H9 (cell line): ENCODE data around the gene SLC12A4. TPM values are rescaled to one million over a fixed set of nuclear protein-coding genes. Genes with fewer than 3 reads are reported as not detected.

Experiments used
- DNase-seq: peaks from one replicate; pipeline ENCODE4 v3.0.0-alpha.2; 2017
- H2AFZ ChIP-seq: one replicate; pipeline ENCODE4 v1.6.1; 2013; ENCODE audit warnings: mild to moderate bottlenecking, low read length, control low read depth, moderate library complexity
- H2AK5ac ChIP-seq: 2 replicates; pipeline ENCODE4 v1.6.1; 2013; ENCODE audit warnings: low read length, control low read depth, mixed read lengths; ENCODE audit not compliant: insufficient read length
- H2BK120ac ChIP-seq: one replicate; pipeline ENCODE4 v1.6.1; 2013; ENCODE audit warnings: low read depth, mild to moderate bottlenecking, low read length, control low read depth, inconsistent platforms; ENCODE audit not compliant: poor library complexity, severe bottlenecking
- H2BK12ac ChIP-seq: 2 replicates; pipeline ENCODE4 v1.6.1; 2013; ENCODE audit warnings: low read length, control low read depth, mixed read lengths, low read depth; ENCODE audit not compliant: insufficient read length
- H2BK15ac ChIP-seq: 2 replicates; pipeline ENCODE4 v1.6.1; 2013; ENCODE audit warnings: low read depth, low read length, control low read depth
- H2BK20ac ChIP-seq: one replicate; pipeline ENCODE4 v1.6.1; 2013; ENCODE audit warnings: low read depth, mild to moderate bottlenecking, low read length, control low read depth, inconsistent platforms; ENCODE audit not compliant: poor library complexity, severe bottlenecking
- H2BK5ac ChIP-seq: 2 replicates; pipeline ENCODE4 v1.6.1; 2013; ENCODE audit warnings: low read length, control low read depth, mixed read lengths; ENCODE audit not compliant: insufficient read length
- H3K14ac ChIP-seq: 2 replicates; pipeline ENCODE4 v1.6.1; 2013; ENCODE audit warnings: low read length, control low read depth; ENCODE audit not compliant: insufficient read depth
- H3K18ac ChIP-seq: 2 replicates; pipeline ENCODE4 v1.6.1; 2013; ENCODE audit warnings: low read depth, mild to moderate bottlenecking, mixed read lengths, low read length, control low read depth; ENCODE audit not compliant: insufficient read length
- H3K23ac ChIP-seq: 2 replicates; pipeline ENCODE4 v1.6.1; 2013; ENCODE audit warnings: low read length, control low read depth, mixed read lengths, low read depth; ENCODE audit not compliant: insufficient read length
- H3K23me2 ChIP-seq: 2 replicates; pipeline ENCODE4 v1.6.1; 2013; ENCODE audit warnings: low read depth, mild to moderate bottlenecking, mixed read lengths, low read length, control low read depth; ENCODE audit not compliant: insufficient read length, poor library complexity, severe bottlenecking
- H3K27ac ChIP-seq: 2 replicates; pipeline ENCODE4 v1.5.1; 2013; ENCODE audit warnings: low read length, control low read depth, mixed read lengths, low read depth; ENCODE audit not compliant: insufficient read length
- H3K27me3 ChIP-seq: 2 replicates; pipeline ENCODE4 v1.6.1; 2013; ENCODE audit warnings: low read length, control low read depth, inconsistent platforms; ENCODE audit not compliant: insufficient read depth
- H3K4ac ChIP-seq: 2 replicates; pipeline ENCODE4 v1.6.1; 2013; ENCODE audit warnings: low read depth, mild to moderate bottlenecking, control low read depth, inconsistent platforms, low read length, moderate library complexity
- H3K4me1 ChIP-seq: 2 replicates; pipeline ENCODE4 v1.6.1; 2013; ENCODE audit warnings: low read length, control low read depth, inconsistent platforms; ENCODE audit not compliant: insufficient read depth
- H3K4me2 ChIP-seq: 2 replicates; pipeline ENCODE4 v1.6.1; 2013; ENCODE audit warnings: low read length, control low read depth, mixed read lengths; ENCODE audit not compliant: insufficient read length, insufficient read depth
- H3K56ac ChIP-seq: 2 replicates; pipeline ENCODE4 v1.6.1; 2013; ENCODE audit warnings: low read depth, mild to moderate bottlenecking, mixed read lengths, low read length, control low read depth; ENCODE audit not compliant: insufficient read length
- H3K79me1 ChIP-seq: 2 replicates; pipeline ENCODE4 v1.6.1; 2013; ENCODE audit warnings: low read depth, mild to moderate bottlenecking, moderate library complexity, low read length, control low read depth, inconsistent platforms; ENCODE audit not compliant: insufficient read depth, poor library complexity, severe bottlenecking
- H3K79me2 ChIP-seq: 2 replicates; pipeline ENCODE4 v1.6.1; 2013; ENCODE audit warnings: low read length, control low read depth, inconsistent platforms; ENCODE audit not compliant: insufficient read depth
- H3K9ac ChIP-seq: 2 replicates; pipeline ENCODE4 v1.6.1; 2013; ENCODE audit warnings: low read length, control low read depth, mixed read lengths; ENCODE audit not compliant: insufficient read length; ENCODE audit errors: extremely low read depth
- H3K9me3 ChIP-seq: one replicate; pipeline ENCODE4 v1.6.1; 2013; ENCODE audit warnings: low read depth, low read length, inconsistent platforms; ENCODE audit not compliant: control insufficient read depth
- H3T11ph ChIP-seq: one replicate; pipeline ENCODE4 v1.6.1; 2013; ENCODE audit warnings: mild to moderate bottlenecking, low read length, control low read depth, inconsistent platforms
- H4K20me1 ChIP-seq: one replicate; pipeline ENCODE4 v1.6.1; 2013; ENCODE audit not compliant: control insufficient read depth, insufficient read length, insufficient read depth
- H4K5ac ChIP-seq: 2 replicates; pipeline ENCODE4 v1.6.1; 2013; ENCODE audit warnings: low read depth, mild to moderate bottlenecking, mixed read lengths, low read length, control low read depth; ENCODE audit not compliant: insufficient read length
- H4K8ac ChIP-seq: replicated peaks from 2 replicates; pipeline ENCODE4 v1.6.1; 2013; ENCODE audit warnings: low read length, control low read depth, mixed read lengths, low read depth; ENCODE audit not compliant: insufficient read length
- H4K91ac ChIP-seq: 2 replicates; pipeline ENCODE4 v1.6.1; 2013; ENCODE audit warnings: low read depth, mild to moderate bottlenecking, moderate library complexity, mixed read lengths, low read length, control low read depth; ENCODE audit not compliant: insufficient read length
- H3K27ac Mint-ChIP-seq, 3 experiments: 2 replicates in 2 of 3; 3 replicates in 1 of 3; pipeline ENCODE4 v1.8.0; 2020 to 2021; ENCODE audit warnings: mixed read lengths in 3 of 3, mild to moderate bottlenecking in 1 of 3, moderate library complexity in 1 of 3
- H3K27me3 Mint-ChIP-seq: 2 replicates; pipeline ENCODE4 v1.8.0; 2021; ENCODE audit warnings: low read depth, mild to moderate bottlenecking, moderate library complexity, mixed read lengths
- H3K36me3 Mint-ChIP-seq, 3 experiments: 2 replicates in 2 of 3; 3 replicates in 1 of 3; pipeline ENCODE4 v1.8.0; 2020 to 2021; ENCODE audit warnings: low read depth in 3 of 3, mixed read lengths in 3 of 3; ENCODE audit not compliant: insufficient read depth in 1 of 3
- H3K4me1 Mint-ChIP-seq, 2 experiments: 2 replicates each; pipeline ENCODE4 v1.8.0; 2020; ENCODE audit warnings: mixed read lengths in 2 of 2
- H3K4me3 Mint-ChIP-seq, 2 experiments: 2 replicates in 1 of 2; 3 replicates in 1 of 2; pipeline ENCODE4 v1.8.0; 2020 to 2021; ENCODE audit warnings: mild to moderate bottlenecking in 2 of 2, mixed read lengths in 2 of 2, moderate library complexity in 1 of 2
- H3K9me3 Mint-ChIP-seq, 2 experiments: 2 replicates in 1 of 2; 3 replicates in 1 of 2; pipeline ENCODE4 v1.8.0; 2020; ENCODE audit warnings: mild to moderate bottlenecking in 2 of 2, mixed read lengths in 2 of 2, moderate library complexity in 1 of 2
- CTCF ChIP-seq: fragments of 200-600 bp; sonication (generic); conservative IDR thresholded peaks from 3 replicates; pipeline ENCODE4 v1.8.0; 2021; ENCODE audit warnings: antibody characterized with exemption, mild to moderate bottlenecking
- WGBS: extraction: QIAGEN DNeasy Blood & Tissue Kit; methylation state at CpG from one replicate; pipeline ENCODE4 v1.1.7; 2013; ENCODE audit warnings: missing lambda C conversion rate, low lambda C conversion rate, mixed read lengths; ENCODE audit not compliant: insufficient read length; ENCODE audit errors: extremely low coverage; 5-methylcytosine and 5-hydroxymethylcytosine counted together
- total RNA-seq: library from RNA; stranded (reverse); gene quantifications from 2 replicates; pipeline ENCODE4 v1.2.1, GENCODE V29; 2021

The SLC12A4 gene
- total RNA-seq, 1 experiment from 2014 or later: 46.7 TPM

- no CpG with 5 or more reads among the region's 5 CpGs for WGBS
- Histone ChIP-seq H3K4me1 (peaks cover 2% of the 10 kb centered on the region; the same call in 1 of the 2 replicates), H2BK20ac (no peak overlapping the region), H4K8ac (no peak overlapping the region), H4K5ac (no peak overlapping the region), H3K79me1 (no peaks in the 10 kb centered on the region), H3K18ac (no peak overlapping the region), H3T11ph (no peak overlapping the region), H3K23me2 (no peaks in the 10 kb centered on the region), H2BK12ac (no peak overlapping the region), H2BK15ac (no peak overlapping the region), H3K9me3 (no peaks in the 10 kb centered on the region), H3K14ac (no peak overlapping the region), H2BK5ac (no peak overlapping the region), H2AFZ (no peak overlapping the region), H3K23ac (no peak overlapping the region), H3K4ac (no peak overlapping the region), H2BK120ac (no peak overlapping the region), H4K91ac (no peak overlapping the region), H3K79me2 (no peaks in the 10 kb centered on the region), H3K4me2 (no peak overlapping the region), H3K56ac (no peak overlapping the region), H3K27me3 (no peaks in the 10 kb centered on the region), H4K20me1 (no peaks in the 10 kb centered on the region), H2AK5ac (no peak overlapping the region), H3K9ac (no peak overlapping the region), H3K27ac (no peak overlapping the region)
- no peak for DNase-seq
- Mint-ChIP-seq H3K36me3 (no peaks in the 10 kb centered on the region; a peak in 1 of 7 replicates), H3K4me3 (no peak overlapping the region), H3K27me3 (peaks cover 17% of the 10 kb centered on the region), H3K4me1 (peaks cover 6 to 8% of the 10 kb centered on the region in 2 experiments), H3K27ac (no peak overlapping the region), H3K9me3 (no peaks in the 10 kb centered on the region)
- TF ChIP-seq CTCF: no peak
Observed at GRCh38 chr16:67986949-67987348, 18.5 kb upstream of the SLC12A4 start.
